Uterus (tissue), 2 donors: ENCODE data around the gene KRT3.

Experiments
- POLR2A ChIP-seq, 2 donors: fragments of 450-650 bp; IDR thresholded peaks; one replicate each; pipeline ENCODE4 v1.6.1; 2016; ENCODE audit warnings: antibody characterized with exemption in 2 of 2, mild to moderate bottlenecking in 1 of 2, moderate library complexity in 1 of 2
- TF ChIP-seq, protein P1 (sequence below), 4 experiments: fragments of 200-600 bp in 2 of 4; fragments of 450-650 bp in 2 of 4; sonication (generic) in 2 of 4; IDR thresholded peaks; one replicate each; pipeline ENCODE4 v1.5.1; 2016 to 2019; ENCODE audit warnings: antibody characterized with exemption in 4 of 4, mild to moderate bottlenecking in 2 of 4, moderate library complexity in 1 of 4

DNA sequence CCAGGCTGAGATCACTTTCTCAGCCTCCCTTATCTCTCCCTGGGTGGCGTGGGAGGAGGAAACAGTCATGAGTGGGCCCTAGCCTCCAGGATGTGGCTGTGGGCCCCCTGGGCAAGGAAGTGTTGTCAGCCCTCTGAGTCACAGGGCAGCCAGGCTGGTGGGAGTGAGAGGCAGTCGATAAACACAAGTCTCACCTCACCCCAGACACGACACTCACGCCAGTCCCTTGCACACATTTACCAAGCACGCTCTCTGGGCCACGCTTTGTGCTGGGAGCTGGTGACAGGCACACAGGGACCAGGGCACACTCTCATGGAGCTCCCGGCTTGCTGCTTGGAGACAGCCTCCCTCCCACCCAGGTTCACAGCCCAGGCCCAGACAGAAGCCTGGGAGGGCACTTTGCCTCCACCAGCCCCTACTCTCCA, 40.1 kb upstream of the KRT3 start:
- TF ChIP-seq, protein P1, sequence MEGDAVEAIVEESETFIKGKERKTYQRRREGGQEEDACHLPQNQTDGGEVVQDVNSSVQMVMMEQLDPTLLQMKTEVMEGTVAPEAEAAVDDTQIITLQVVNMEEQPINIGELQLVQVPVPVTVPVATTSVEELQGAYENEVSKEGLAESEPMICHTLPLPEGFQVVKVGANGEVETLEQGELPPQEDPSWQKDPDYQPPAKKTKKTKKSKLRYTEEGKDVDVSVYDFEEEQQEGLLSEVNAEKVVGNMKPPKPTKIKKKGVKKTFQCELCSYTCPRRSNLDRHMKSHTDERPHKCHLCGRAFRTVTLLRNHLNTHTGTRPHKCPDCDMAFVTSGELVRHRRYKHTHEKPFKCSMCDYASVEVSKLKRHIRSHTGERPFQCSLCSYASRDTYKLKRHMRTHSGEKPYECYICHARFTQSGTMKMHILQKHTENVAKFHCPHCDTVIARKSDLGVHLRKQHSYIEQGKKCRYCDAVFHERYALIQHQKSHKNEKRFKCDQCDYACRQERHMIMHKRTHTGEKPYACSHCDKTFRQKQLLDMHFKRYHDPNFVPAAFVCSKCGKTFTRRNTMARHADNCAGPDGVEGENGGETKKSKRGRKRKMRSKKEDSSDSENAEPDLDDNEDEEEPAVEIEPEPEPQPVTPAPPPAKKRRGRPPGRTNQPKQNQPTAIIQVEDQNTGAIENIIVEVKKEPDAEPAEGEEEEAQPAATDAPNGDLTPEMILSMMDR (IDR thresholded peaks at IDR 0.05): no peak
- TF ChIP-seq POLR2A (IDR thresholded peaks at IDR 0.05): no peak
